ENCODE measurements around the gene SORL1.

Gene SORL1

GRCh38 chr11:121451178-121451985 is 732 bp upstream of the SORL1 start:
- Histone ChIP-seq H3K79me2 (ENCODE audit: insufficient read depth, low read length) (peaks cover 46% of the 10 kb centered on the region), H3K27me3 (ENCODE audit: insufficient read depth, low read length, poor library complexity) (no peaks in the 10 kb centered on the region), H3K4me2 (ENCODE audit: insufficient read depth, low read length) (peak overlapping the region; percentile 73), H2AFZ (ENCODE audit: low read depth, low read length) (peak overlapping the region; percentile 95), H4K20me1 (ENCODE audit: insufficient read depth, low read length) (no peaks in the 10 kb centered on the region), H3K4me3 (ENCODE audit: low read depth in 1 of 2, low read length in 2 of 2) (peak overlapping the region; percentile 23 to 65; a peak in 3 of 4 replicates), H3K36me3 (ENCODE audit: insufficient read depth, low read length) (no peaks in the 10 kb centered on the region; the same call in 1 of the 2 replicates), H3K9me3 (ENCODE audit: insufficient read depth, low read length, severe bottlenecking) (no peaks in the 10 kb centered on the region), H3K9ac (ENCODE audit: low read depth, low read length) (peak overlapping the region; percentile 80), H3K4me1 (ENCODE audit: insufficient read depth, low read length) (peaks cover 68% of the 10 kb centered on the region), H3K27ac (ENCODE audit: low read length) (peak overlapping the region; percentile 83)
- TF ChIP-seq CTCF (IDR thresholded peaks at IDR 0.05; ENCODE audit: borderline replicate concordance, extremely low read depth, low read length, poor library complexity, severe bottlenecking) (no peak), EZH2 (IDR thresholded peaks at IDR 0.05; ENCODE audit: borderline replicate concordance, low read depth, low read length, severe bottlenecking) (no peak)
- no peak for DNase-seq
- ATAC-seq (ENCODE audit: insufficient read depth, low read depth), result peak; percentile 22

DNA sequence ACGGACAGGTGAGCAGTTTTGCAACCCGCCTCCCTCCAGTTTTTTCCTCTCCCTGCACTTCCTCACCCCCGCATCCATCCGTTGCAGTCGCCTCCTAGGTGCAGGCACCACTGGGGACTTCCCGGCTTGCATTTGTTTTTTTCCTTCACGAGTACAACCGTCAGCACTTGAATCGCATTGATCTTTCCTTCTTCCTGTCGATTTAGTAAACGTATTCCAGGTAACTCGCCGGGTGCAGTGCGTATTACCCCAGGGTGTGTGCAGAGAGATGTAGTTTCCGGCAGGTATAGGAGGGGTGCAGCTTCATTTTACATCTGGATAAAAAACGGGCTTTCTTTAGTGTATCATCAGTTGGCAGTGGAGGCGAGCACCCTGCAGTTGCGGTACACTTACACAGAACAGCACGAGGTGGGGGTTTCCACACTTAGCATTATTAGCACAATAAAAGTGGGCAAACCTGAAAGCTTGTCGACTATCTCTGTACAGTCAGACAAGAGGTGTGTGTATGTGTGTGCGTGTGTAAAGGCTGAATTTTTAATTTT is 566 bp downstream of the SORL1 start, which contains the start of gene SORL1-AS1:
TSS of gene SORL1-AS1 (minus strand) at position 359 of the 542 bp plus-strand sequence.
- H3K79me2 ChIP-seq (ENCODE audit: insufficient read depth, low read length), result peaks cover 59% of the 10 kb centered on the region
- no peaks in the 10 kb centered on the region for H3K27me3 ChIP-seq (ENCODE audit: insufficient read depth, low read length, poor library complexity)
- H3K4me1 ChIP-seq (ENCODE audit: insufficient read depth, low read length), result peaks cover 56% of the 10 kb centered on the region
- DNase-seq, result peak; percentile 42
- peak within 1 kb of the TSS; percentile 83 for H3K27ac ChIP-seq (ENCODE audit: low read length)
- peak within 1 kb of the TSS; percentile 73 for H3K4me2 ChIP-seq (ENCODE audit: insufficient read depth, low read length)
- TF ChIP-seq EZH2 (IDR thresholded peaks at IDR 0.05; ENCODE audit: borderline replicate concordance, low read depth, low read length, severe bottlenecking), result no peak
- TF ChIP-seq CTCF (IDR thresholded peaks at IDR 0.05; ENCODE audit: borderline replicate concordance, extremely low read depth, low read length, poor library complexity, severe bottlenecking), result no peak
- no peaks in the 10 kb centered on the region for H4K20me1 ChIP-seq (ENCODE audit: insufficient read depth, low read length)
- peak; percentile 32 for ATAC-seq (ENCODE audit: insufficient read depth, low read depth)
- H3K4me3 ChIP-seq (ENCODE audit: low read depth in 1 of 2, low read length in 2 of 2), result peak within 1 kb of the TSS; percentile 44 to 65
- H3K9ac ChIP-seq (ENCODE audit: low read depth, low read length), result peak within 1 kb of the TSS; percentile 80
- no peaks in the 10 kb centered on the region for H3K9me3 ChIP-seq (ENCODE audit: insufficient read depth, low read length, severe bottlenecking)
- peak within 1 kb of the TSS; percentile 95 for H2AFZ ChIP-seq (ENCODE audit: low read depth, low read length)
- no peaks in the 10 kb centered on the region; the same call in 1 of the 2 replicates for H3K36me3 ChIP-seq (ENCODE audit: insufficient read depth, low read length)

- no peaks in the 10 kb centered on the region for H4K20me1 ChIP-seq (ENCODE audit: insufficient read depth, low read length)
- no peak overlapping the region for H2AFZ ChIP-seq (ENCODE audit: low read depth, low read length)
- H3K4me3 ChIP-seq (ENCODE audit: low read depth in 1 of 2, low read length in 2 of 2), result peak overlapping the region in 1 of 2 experiments; percentile 65; a peak in 2 of 4 replicates
- TF ChIP-seq CTCF (IDR thresholded peaks at IDR 0.05; ENCODE audit: borderline replicate concordance, extremely low read depth, low read length, poor library complexity, severe bottlenecking), result no peak
- no peak for TF ChIP-seq EZH2 (IDR thresholded peaks at IDR 0.05; ENCODE audit: borderline replicate concordance, low read depth, low read length, severe bottlenecking)
- ATAC-seq (ENCODE audit: insufficient read depth, low read depth), result no peak
- H3K79me2 ChIP-seq (ENCODE audit: insufficient read depth, low read length), result peaks cover 69% of the 10 kb centered on the region
- no peak for DNase-seq
- peak overlapping the region; percentile 16; the same call in 1 of the 2 replicates for H3K27ac ChIP-seq (ENCODE audit: low read length)
- peaks cover 56% of the 10 kb centered on the region for H3K4me1 ChIP-seq (ENCODE audit: insufficient read depth, low read length)
- H3K36me3 ChIP-seq (ENCODE audit: insufficient read depth, low read length), result no peaks in the 10 kb centered on the region; the same call in 1 of the 2 replicates
- H3K9me3 ChIP-seq (ENCODE audit: insufficient read depth, low read length, severe bottlenecking), result no peaks in the 10 kb centered on the region
- H3K9ac ChIP-seq (ENCODE audit: low read depth, low read length), result peak overlapping the region; percentile 80
- no peaks in the 10 kb centered on the region for H3K27me3 ChIP-seq (ENCODE audit: insufficient read depth, low read length, poor library complexity)
- H3K4me2 ChIP-seq (ENCODE audit: insufficient read depth, low read length), result peak overlapping the region; percentile 73
These were observed 1.6 kb downstream of the SORL1 start for GRCh38 chr11:121453589-121454299.
